ENCODE data around the gene CHN1.

Gene CHN1

DNA sequence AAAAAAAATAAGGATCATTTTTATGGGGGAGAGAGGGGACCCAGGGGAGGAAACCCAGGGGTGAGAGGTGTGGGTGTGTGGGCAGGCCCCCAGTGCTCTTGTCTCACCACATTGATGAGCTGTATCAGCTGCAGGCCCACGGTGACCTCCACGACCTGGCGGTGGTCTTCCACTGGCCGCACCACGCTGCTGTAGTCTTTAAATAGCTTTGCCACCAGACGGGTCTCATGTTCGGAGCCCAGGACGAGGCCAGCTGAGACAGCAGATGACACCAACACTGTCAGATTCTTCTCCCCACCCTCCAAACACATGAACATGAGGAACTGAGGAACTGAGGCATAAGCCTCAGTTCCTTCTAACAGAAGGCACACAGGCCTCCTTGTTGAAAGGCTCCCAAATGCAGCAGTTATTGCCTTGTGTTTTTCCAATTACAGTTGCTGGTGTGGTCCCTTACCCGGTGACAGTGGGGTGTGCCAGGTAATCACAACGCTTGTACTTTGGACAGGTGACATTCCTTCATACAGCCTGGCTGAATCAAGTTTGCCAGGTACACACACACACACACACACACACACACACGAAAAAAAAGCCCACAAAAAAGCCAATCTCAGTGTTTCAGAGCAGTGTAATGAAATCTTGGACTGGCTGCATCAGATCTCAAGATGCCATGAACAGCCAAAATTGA lies 245.7 kb downstream of the CHN1 start:
- no peak for DNase-seq
- no peaks in the 10 kb centered on the region for H3K27me3 ChIP-seq (ENCODE audit: insufficient read depth, low read length, poor library complexity)

DNA sequence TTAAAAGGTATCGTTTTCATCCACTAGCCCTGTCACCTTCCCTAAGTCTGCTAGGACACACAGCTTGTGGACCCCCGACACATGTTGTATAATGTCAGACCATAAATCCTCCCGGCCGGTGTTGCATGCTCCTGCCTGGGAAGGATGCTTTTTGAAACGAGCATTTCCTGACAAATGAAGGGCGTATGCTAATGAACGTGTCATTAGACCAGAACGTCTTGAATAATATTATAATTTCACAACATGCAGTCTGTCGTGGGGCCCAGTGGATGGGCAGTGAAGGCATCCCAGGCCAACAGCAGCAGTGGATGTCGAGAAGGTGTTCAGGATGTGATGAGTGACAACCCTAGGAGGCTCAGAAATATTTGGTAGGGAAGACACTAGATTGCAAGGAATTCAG lies 248.4 kb downstream of the CHN1 start:
- Histone ChIP-seq H2BK120ac (ENCODE audit: low read depth, low read length) (no peak overlapping the region), H3K79me1 (ENCODE audit: low read length) (no peaks in the 10 kb centered on the region), H3K4ac (ENCODE audit: low read depth, low read length) (no peak overlapping the region), H2AK5ac (ENCODE audit: low read length) (no peak overlapping the region), H4K5ac (ENCODE audit: low read length) (no peak overlapping the region), H3K56ac (ENCODE audit: low read length) (no peak overlapping the region), H3K27ac (ENCODE audit: low read depth, low read length) (no peak overlapping the region), H3K18ac (ENCODE audit: low read length) (no peak overlapping the region), H3K4me1 (ENCODE audit: control insufficient read depth, low read depth, low read length) (peaks cover 1% of the 10 kb centered on the region), H2BK5ac (ENCODE audit: low read length) (no peak overlapping the region), H3K23ac (ENCODE audit: low read length) (no peak overlapping the region), H2BK15ac (replicated peaks; ENCODE audit: low read depth) (no peak overlapping the region), H3K36me3 (ENCODE audit: control insufficient read depth, insufficient read depth, low read length) (no peaks in the 10 kb centered on the region), H3K4me3 (ENCODE audit: low read length) (no peak overlapping the region), H3K9ac (ENCODE audit: low read length) (no peak overlapping the region), H3K27me3 (ENCODE audit: insufficient read depth, low read length, poor library complexity) (no peaks in the 10 kb centered on the region), H3K79me2 (ENCODE audit: control insufficient read depth, insufficient read depth, low read length) (no peaks in the 10 kb centered on the region), H4K8ac (ENCODE audit: low read depth, low read length) (no peak overlapping the region), H3K4me2 (ENCODE audit: low read length) (no peak overlapping the region)
- no CpG with 5 or more reads among the region's 10 CpGs for WGBS (ENCODE audit: extremely low coverage, insufficient coverage, low lambda C conversion rate)
- no peak for DNase-seq

More for the DNA sequence above, 245.7 kb downstream of the CHN1 start:
- Histone ChIP-seq H3K79me1 (ENCODE audit: low read length) (no peaks in the 10 kb centered on the region), H2BK15ac (replicated peaks; ENCODE audit: low read depth) (no peak overlapping the region), H3K36me3 (ENCODE audit: control insufficient read depth, insufficient read depth, low read length) (no peaks in the 10 kb centered on the region), H4K8ac (ENCODE audit: low read depth, low read length) (no peak overlapping the region), H3K4me1 (ENCODE audit: control insufficient read depth, low read depth, low read length) (no peaks in the 10 kb centered on the region), H3K18ac (ENCODE audit: low read length) (no peak overlapping the region), H3K9ac (ENCODE audit: low read length) (no peak overlapping the region), H3K4ac (ENCODE audit: low read depth, low read length) (no peak overlapping the region), H2BK5ac (ENCODE audit: low read length) (no peak overlapping the region), H3K27ac (ENCODE audit: low read depth, low read length) (no peak overlapping the region), H2AK5ac (ENCODE audit: low read length) (no peak overlapping the region), H4K5ac (ENCODE audit: low read length) (no peak overlapping the region), H3K23ac (ENCODE audit: low read length) (no peak overlapping the region), H2BK120ac (ENCODE audit: low read depth, low read length) (no peak overlapping the region), H3K4me2 (ENCODE audit: low read length) (no peak overlapping the region), H3K56ac (ENCODE audit: low read length) (no peak overlapping the region), H3K4me3 (ENCODE audit: low read length) (no peak overlapping the region), H3K79me2 (ENCODE audit: control insufficient read depth, insufficient read depth, low read length) (no peaks in the 10 kb centered on the region)
- WGBS (ENCODE audit: extremely low coverage, insufficient coverage, low lambda C conversion rate): no CpG with 5 or more reads among the region's 11 CpGs

DNA sequence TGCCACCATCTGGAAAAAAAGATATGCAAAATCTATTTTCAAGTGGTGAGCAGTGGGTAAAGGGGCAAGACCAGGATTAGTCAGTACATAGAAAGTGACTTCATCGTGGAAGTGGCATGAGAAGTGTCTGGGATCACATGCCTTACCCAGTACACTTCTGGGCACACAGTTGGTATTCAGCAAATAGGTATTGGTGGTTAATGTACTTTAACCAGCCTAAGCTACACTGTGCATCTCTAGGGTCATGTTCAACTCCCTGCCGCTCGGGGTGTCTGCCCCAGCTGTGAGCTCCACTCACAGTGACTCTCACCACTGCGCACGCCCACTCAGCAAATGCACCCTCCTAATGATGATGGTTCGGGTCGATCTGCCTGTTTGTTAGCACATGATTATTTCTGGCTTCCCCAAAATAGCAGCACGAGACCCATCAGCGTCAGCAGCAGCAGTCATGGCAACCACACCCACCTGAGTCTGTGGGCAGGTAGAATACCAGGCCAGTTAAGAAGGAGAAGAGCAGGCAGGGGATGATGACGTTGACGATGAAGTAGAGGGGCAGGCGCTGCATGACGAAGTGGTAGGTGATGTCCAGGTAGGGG lies 252.0 kb downstream of the CHN1 start:
- Histone ChIP-seq H3K27me3 (ENCODE audit: insufficient read depth, low read length, poor library complexity) (no peaks in the 10 kb centered on the region), H3K4me3 (ENCODE audit: low read length) (no peak overlapping the region), H3K4me1 (ENCODE audit: control insufficient read depth, low read depth, low read length) (peaks cover 8% of the 10 kb centered on the region), H3K79me2 (ENCODE audit: control insufficient read depth, insufficient read depth, low read length) (no peaks in the 10 kb centered on the region), H3K36me3 (ENCODE audit: control insufficient read depth, insufficient read depth, low read length) (no peaks in the 10 kb centered on the region), H2BK120ac (ENCODE audit: low read depth, low read length) (no peak overlapping the region), H3K4ac (ENCODE audit: low read depth, low read length) (no peak overlapping the region), H4K8ac (ENCODE audit: low read depth, low read length) (no peak overlapping the region), H3K79me1 (ENCODE audit: low read length) (no peaks in the 10 kb centered on the region), H3K4me2 (ENCODE audit: low read length) (no peak overlapping the region), H4K5ac (ENCODE audit: low read length) (no peak overlapping the region), H3K9ac (ENCODE audit: low read length) (no peak overlapping the region), H3K27ac (ENCODE audit: low read depth, low read length) (no peak overlapping the region), H3K56ac (ENCODE audit: low read length) (no peak overlapping the region), H3K23ac (ENCODE audit: low read length) (no peak overlapping the region), H3K18ac (ENCODE audit: low read length) (no peak overlapping the region), H2AK5ac (ENCODE audit: low read length) (no peak overlapping the region), H2BK15ac (replicated peaks; ENCODE audit: low read depth) (no peak overlapping the region), H2BK5ac (ENCODE audit: low read length) (no peak overlapping the region)
- no peak for DNase-seq
- no CpG with 5 or more reads among the region's 13 CpGs for WGBS (ENCODE audit: extremely low coverage, insufficient coverage, low lambda C conversion rate)

DNA sequence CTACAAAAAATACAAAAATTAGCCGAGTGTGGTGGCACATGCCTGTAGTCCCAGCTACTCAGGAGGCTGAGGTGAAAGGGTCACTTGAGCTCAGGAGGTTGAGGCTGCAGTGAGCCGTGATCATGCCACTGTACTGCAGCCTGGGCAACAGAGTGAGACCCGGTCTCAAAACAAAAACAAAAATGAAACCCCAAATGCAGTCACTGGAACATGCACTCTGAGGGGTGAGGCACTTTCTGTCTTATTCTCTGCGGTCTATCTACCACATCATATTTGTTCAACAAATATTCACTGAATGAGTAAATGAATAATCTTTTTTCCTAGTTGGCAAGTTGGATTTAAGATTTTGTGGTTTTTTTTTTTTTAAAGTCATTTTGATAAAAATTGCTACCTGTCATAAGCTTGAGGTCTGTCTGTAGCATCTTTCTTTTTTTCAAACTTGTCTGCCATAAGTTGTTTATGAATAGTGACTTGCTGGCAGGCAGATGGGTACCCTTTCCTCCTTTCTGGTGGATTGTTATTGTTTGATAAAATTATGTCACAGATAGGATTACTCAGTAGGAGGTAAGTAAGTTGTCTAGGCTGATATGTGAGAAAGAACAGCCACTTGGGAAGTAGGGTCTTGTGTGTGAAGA lies 252.7 kb downstream of the CHN1 start:
- WGBS (ENCODE audit: extremely low coverage, insufficient coverage, low lambda C conversion rate): no CpG with 5 or more reads among the region's 4 CpGs
- no peak overlapping the region for H4K5ac ChIP-seq (ENCODE audit: low read length)
- no peak overlapping the region for H2BK120ac ChIP-seq (ENCODE audit: low read depth, low read length)
- H3K23ac ChIP-seq (ENCODE audit: low read length): no peak overlapping the region
- no peak overlapping the region for H2AK5ac ChIP-seq (ENCODE audit: low read length)
- no peaks in the 10 kb centered on the region for H3K79me2 ChIP-seq (ENCODE audit: control insufficient read depth, insufficient read depth, low read length)
- H3K4me3 ChIP-seq (ENCODE audit: low read length): no peak overlapping the region
- H3K4me1 ChIP-seq (ENCODE audit: control insufficient read depth, low read depth, low read length): peaks cover 8% of the 10 kb centered on the region
- no peaks in the 10 kb centered on the region for H3K27me3 ChIP-seq (ENCODE audit: insufficient read depth, low read length, poor library complexity)
- no peak overlapping the region for H3K18ac ChIP-seq (ENCODE audit: low read length)
- no peak overlapping the region for H2BK15ac ChIP-seq (replicated peaks; ENCODE audit: low read depth)
- H3K9ac ChIP-seq (ENCODE audit: low read length): no peak overlapping the region
- no peak for DNase-seq
- H3K56ac ChIP-seq (ENCODE audit: low read length): no peak overlapping the region
- H3K79me1 ChIP-seq (ENCODE audit: low read length): no peaks in the 10 kb centered on the region
- H3K36me3 ChIP-seq (ENCODE audit: control insufficient read depth, insufficient read depth, low read length): no peaks in the 10 kb centered on the region
- no peak overlapping the region for H4K8ac ChIP-seq (ENCODE audit: low read depth, low read length)
- H2BK5ac ChIP-seq (ENCODE audit: low read length): no peak overlapping the region
- no peak overlapping the region for H3K4ac ChIP-seq (ENCODE audit: low read depth, low read length)
- no peak overlapping the region for H3K4me2 ChIP-seq (ENCODE audit: low read length)
- no peak overlapping the region for H3K27ac ChIP-seq (ENCODE audit: low read depth, low read length)

GRCh38 chr2:174750923-174751441 lies 254.2 kb downstream of the CHN1 start:
- H3K27ac ChIP-seq (ENCODE audit: low read depth, low read length): no peak overlapping the region
- peaks cover 8% of the 10 kb centered on the region for H3K4me1 ChIP-seq (ENCODE audit: control insufficient read depth, low read depth, low read length)
- H2BK15ac ChIP-seq (replicated peaks; ENCODE audit: low read depth): no peak overlapping the region
- H3K9ac ChIP-seq (ENCODE audit: low read length): no peak overlapping the region
- peak overlapping the region; percentile 61 for H3K18ac ChIP-seq (ENCODE audit: low read length)
- DNase-seq: peak; percentile 37
- H2BK5ac ChIP-seq (ENCODE audit: low read length): no peak overlapping the region
- H3K4me2 ChIP-seq (ENCODE audit: low read length): no peak overlapping the region
- no peak overlapping the region for H3K4me3 ChIP-seq (ENCODE audit: low read length)
- no CpG with 5 or more reads among the region's 5 CpGs for WGBS (ENCODE audit: extremely low coverage, insufficient coverage, low lambda C conversion rate)
- H3K79me1 ChIP-seq (ENCODE audit: low read length): no peaks in the 10 kb centered on the region
- no peak overlapping the region for H2AK5ac ChIP-seq (ENCODE audit: low read length)
- no peak overlapping the region for H3K4ac ChIP-seq (ENCODE audit: low read depth, low read length)
- H4K5ac ChIP-seq (ENCODE audit: low read length): no peak overlapping the region
- no peaks in the 10 kb centered on the region for H3K27me3 ChIP-seq (ENCODE audit: insufficient read depth, low read length, poor library complexity)
- H3K23ac ChIP-seq (ENCODE audit: low read length): no peak overlapping the region
- H3K56ac ChIP-seq (ENCODE audit: low read length): no peak overlapping the region
- H3K79me2 ChIP-seq (ENCODE audit: control insufficient read depth, insufficient read depth, low read length): no peaks in the 10 kb centered on the region
- no peaks in the 10 kb centered on the region for H3K36me3 ChIP-seq (ENCODE audit: control insufficient read depth, insufficient read depth, low read length)
- no peak overlapping the region for H4K8ac ChIP-seq (ENCODE audit: low read depth, low read length)
- H2BK120ac ChIP-seq (ENCODE audit: low read depth, low read length): peak overlapping the region; percentile 49
